Loucy (cell line): Measurements from ENCODE around the gene FAM131B.

ENCODE experiments used
- H2AFZ ChIP-seq: fragments of 200-600 bp; sonication (generic); 2 replicates; pipeline ENCODE4 v1.6.0; 2016; ENCODE audit warnings: antibody characterized with exemption, mild to moderate bottlenecking, low read length, moderate library complexity
- H3F3A ChIP-seq: fragments of 200-600 bp; 2 replicates; pipeline ENCODE4 v1.6.0; 2016; ENCODE audit warnings: antibody characterized with exemption, low read depth, mild to moderate bottlenecking
- H3K27me3 ChIP-seq: fragments of 200-600 bp; sonication (generic); 2 replicates; pipeline ENCODE4 v1.6.1; 2014; ENCODE audit warnings: low read length, mild to moderate bottlenecking; ENCODE audit not compliant: insufficient read depth, poor library complexity, severe bottlenecking
- H3K36me3 ChIP-seq: fragments of 200-600 bp; sonication (generic); 2 replicates; pipeline ENCODE4 v1.6.1; 2016; ENCODE audit warnings: low read length; ENCODE audit not compliant: insufficient read depth
- H3K4me1 ChIP-seq: fragments of 200-600 bp; sonication (generic); 2 replicates; pipeline ENCODE4 v1.5.1; 2014; ENCODE audit warnings: low read length, mild to moderate bottlenecking; ENCODE audit not compliant: insufficient read depth, poor library complexity, severe bottlenecking
- H3K4me2 ChIP-seq: fragments of 200-600 bp; sonication (generic); 2 replicates; pipeline ENCODE4 v1.6.0; 2014; ENCODE audit warnings: antibody characterized with exemption, low read length, low read depth, mild to moderate bottlenecking; ENCODE audit not compliant: poor library complexity, severe bottlenecking
- H3K4me3 ChIP-seq: fragments of 200-600 bp; sonication (generic); 2 replicates; pipeline ENCODE4 v1.5.1; 2014; ENCODE audit warnings: low read length, mild to moderate bottlenecking, mixed read lengths; ENCODE audit not compliant: poor library complexity, severe bottlenecking
- H3K79me2 ChIP-seq: fragments of 200-600 bp; sonication (generic); 2 replicates; pipeline ENCODE4 v1.6.1; 2014; ENCODE audit warnings: low read length; ENCODE audit not compliant: insufficient read depth
- H3K9ac ChIP-seq: fragments of 200-600 bp; sonication (generic); 2 replicates; pipeline ENCODE4 v1.6.0; 2014; ENCODE audit warnings: mild to moderate bottlenecking, low read depth, low read length, moderate library complexity; ENCODE audit not compliant: poor library complexity, severe bottlenecking
- H3K9me2 ChIP-seq: fragments of 200-600 bp; sonication (generic); replicated peaks from 2 replicates; pipeline ENCODE4 v1.6.1; 2016; ENCODE audit warnings: low read depth, low read length, mixed read lengths
- H3K9me3 ChIP-seq: fragments of 200-600 bp; sonication (generic); 2 replicates; pipeline ENCODE4 v1.6.1; 2014; ENCODE audit warnings: mild to moderate bottlenecking, antibody characterized with exemption, low read length, low read depth; ENCODE audit not compliant: insufficient read depth
- H4K20me1 ChIP-seq: fragments of 200-600 bp; sonication (generic); 2 replicates; pipeline ENCODE4 v1.6.0; 2014; ENCODE audit warnings: antibody characterized with exemption, low read length, mild to moderate bottlenecking; ENCODE audit not compliant: insufficient read depth, poor library complexity, severe bottlenecking
- CTCF ChIP-seq: fragments of 200-600 bp; sonication (generic); conservative IDR thresholded peaks from 2 replicates; pipeline ENCODE4 v1.5.1; 2014; ENCODE audit warnings: mild to moderate bottlenecking, antibody characterized with exemption, low read length
- EZH2phosphoT487 ChIP-seq: fragments of 200-600 bp; IDR thresholded peaks from 2 replicates; pipeline ENCODE4 v1.6.1; 2018; ENCODE audit warnings: antibody characterized with exemption, mild to moderate bottlenecking, moderate library complexity, borderline replicate concordance

The FAM131B gene

DNA sequence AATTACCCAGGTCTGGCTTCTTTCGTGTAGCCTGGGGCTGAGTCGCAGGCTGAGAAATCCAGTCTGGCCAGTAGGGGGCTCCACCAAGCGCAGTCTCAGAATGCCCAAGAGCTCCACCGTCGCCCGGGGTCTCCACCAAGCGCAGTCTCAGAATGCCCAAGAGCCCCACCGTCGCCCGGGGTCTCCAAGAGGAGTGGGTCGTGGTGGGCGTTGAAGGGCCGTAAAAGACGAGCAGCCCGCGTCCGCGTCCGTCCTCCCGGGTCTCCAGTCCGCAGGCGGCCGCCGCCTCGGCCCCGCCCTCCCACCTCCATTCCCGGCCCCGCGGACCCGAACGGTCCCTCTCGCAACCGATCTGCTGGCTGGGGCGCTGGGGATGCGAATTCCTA, 17.7 kb upstream of the FAM131B start:
- peak overlapping the region; percentile 98 for H3K4me3 ChIP-seq
- H3K9me3 ChIP-seq: no peaks in the 10 kb centered on the region
- H3K36me3 ChIP-seq: no peaks in the 10 kb centered on the region
- peak overlapping the region; percentile 97 for H3K4me2 ChIP-seq
- peaks cover 6% of the 10 kb centered on the region for H3K27me3 ChIP-seq
- peak overlapping the region; percentile 69; the same call in 1 of the 2 replicates for H2AFZ ChIP-seq
- peaks cover 5% of the 10 kb centered on the region; the same call in 1 of the 2 replicates for H3F3A ChIP-seq
- no peaks in the 10 kb centered on the region for H3K9me2 ChIP-seq
- peaks cover 83% of the 10 kb centered on the region for H3K79me2 ChIP-seq
- peaks cover 81% of the 10 kb centered on the region for H3K4me1 ChIP-seq
- TF ChIP-seq CTCF (peak; percentile 89), EZH2phosphoT487 (no peak)
- H4K20me1 ChIP-seq: peaks cover 29% of the 10 kb centered on the region
- peak overlapping the region; percentile 100 for H3K9ac ChIP-seq

DNA sequence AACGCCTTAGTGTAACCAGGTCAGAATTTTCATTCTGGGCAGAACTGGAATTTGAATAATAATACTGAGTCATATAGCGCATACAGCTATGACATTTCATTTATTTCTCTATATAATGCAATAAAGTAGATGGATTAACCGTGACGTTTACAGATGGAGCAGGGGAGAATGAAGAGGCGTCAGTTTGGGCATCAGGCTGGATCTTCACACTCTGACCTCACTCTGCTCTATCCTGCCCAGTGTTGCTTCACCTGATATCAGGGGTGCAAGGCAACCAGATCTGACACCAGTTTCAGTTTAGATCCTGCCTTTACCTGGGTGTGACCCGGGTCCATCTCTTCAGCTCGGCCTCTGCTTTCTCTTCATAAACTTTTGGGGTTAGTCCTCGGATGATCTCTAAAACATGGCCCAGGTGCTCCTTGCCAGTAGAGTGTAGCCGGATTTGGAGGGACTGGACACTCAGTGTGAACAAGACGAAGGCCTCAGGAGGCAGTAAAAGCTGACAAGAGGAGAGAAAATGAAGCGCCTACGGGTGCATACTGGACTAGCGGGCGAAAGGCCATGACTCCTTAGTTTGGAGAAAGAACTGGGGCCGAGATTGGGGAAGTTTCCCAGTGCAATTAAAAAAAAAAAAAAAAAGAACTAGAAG, 17.2 kb upstream of the FAM131B start:
- H3K9me2 ChIP-seq: no peaks in the 10 kb centered on the region
- TF ChIP-seq CTCF (no peak), EZH2phosphoT487 (no peak)
- H3K4me3 ChIP-seq: peak overlapping the region; percentile 98
- H2AFZ ChIP-seq: no peak overlapping the region; the same call in 1 of the 2 replicates
- H3K79me2 ChIP-seq: peaks cover 78% of the 10 kb centered on the region
- H3K9me3 ChIP-seq: no peaks in the 10 kb centered on the region
- H4K20me1 ChIP-seq: peaks cover 29% of the 10 kb centered on the region
- H3K4me1 ChIP-seq: peaks cover 81% of the 10 kb centered on the region
- H3K27me3 ChIP-seq: peaks cover 6% of the 10 kb centered on the region
- no peaks in the 10 kb centered on the region for H3K36me3 ChIP-seq
- H3K9ac ChIP-seq: peak overlapping the region; percentile 100
- peaks cover 10% of the 10 kb centered on the region; the same call in 1 of the 2 replicates for H3F3A ChIP-seq
- H3K4me2 ChIP-seq: peak overlapping the region; percentile 97

- H3K9ac ChIP-seq: peak overlapping the region; percentile 87
- peaks cover 78% of the 10 kb centered on the region for H3K4me1 ChIP-seq
- H3K4me3 ChIP-seq: peak overlapping the region; percentile 65
- peaks cover 45% of the 10 kb centered on the region for H3K79me2 ChIP-seq
- no peaks in the 10 kb centered on the region for H3K36me3 ChIP-seq
- peaks cover 11% of the 10 kb centered on the region; the same call in 1 of the 2 replicates for H3F3A ChIP-seq
- no peak overlapping the region for H2AFZ ChIP-seq
- peaks cover 6% of the 10 kb centered on the region for H3K27me3 ChIP-seq
- no peaks in the 10 kb centered on the region for H4K20me1 ChIP-seq
- no peaks in the 10 kb centered on the region for H3K9me2 ChIP-seq
- TF ChIP-seq EZH2phosphoT487 (no peak), CTCF (no peak)
- H3K9me3 ChIP-seq: no peaks in the 10 kb centered on the region
- H3K4me2 ChIP-seq: peak overlapping the region; percentile 80
Observed at GRCh38 chr7:143376396-143376795, 13.9 kb upstream of the FAM131B start.
